Stimulated activated naive CD8-positive, alpha-beta T cell treated with anti-CD3 and anti-CD28 coated beads, Interleukin-15, Interleukin-2, amounts not matched to agents 100 U/mL and 50 U/mL, for 24 hours (primary cell): ENCODE measurements around the gene ALOXE3.

Source experiments
- ATAC-seq: fragments of 150-1000 bp; cut with Tn5 transposase; one replicate; pipeline ENCODE4 v1.10.0; 2021
- DNase-seq: peaks from one replicate; pipeline ENCODE4 v3.0.0; 2021

The ALOXE3 gene

DNA sequence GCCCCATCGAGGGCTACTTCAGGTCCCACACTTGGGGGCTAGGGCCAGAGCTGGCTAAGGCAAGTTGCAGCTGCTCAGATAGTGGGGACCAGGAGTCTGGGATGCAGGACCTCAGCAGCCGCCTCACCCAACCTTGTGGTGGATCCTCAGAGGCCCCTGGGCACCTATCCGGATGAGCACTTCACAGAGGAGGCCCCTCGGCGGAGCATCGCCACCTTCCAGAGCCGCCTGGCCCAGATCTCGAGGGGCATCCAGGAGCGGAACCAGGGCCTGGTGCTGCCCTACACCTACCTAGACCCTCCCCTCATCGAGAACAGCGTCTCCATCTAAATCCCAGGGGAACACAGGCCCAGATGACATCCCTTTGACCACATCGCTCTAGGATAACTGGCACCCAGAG is 70.1 kb downstream of the ALOXE3 start:
- no peak for ATAC-seq
- no peak for DNase-seq

DNA sequence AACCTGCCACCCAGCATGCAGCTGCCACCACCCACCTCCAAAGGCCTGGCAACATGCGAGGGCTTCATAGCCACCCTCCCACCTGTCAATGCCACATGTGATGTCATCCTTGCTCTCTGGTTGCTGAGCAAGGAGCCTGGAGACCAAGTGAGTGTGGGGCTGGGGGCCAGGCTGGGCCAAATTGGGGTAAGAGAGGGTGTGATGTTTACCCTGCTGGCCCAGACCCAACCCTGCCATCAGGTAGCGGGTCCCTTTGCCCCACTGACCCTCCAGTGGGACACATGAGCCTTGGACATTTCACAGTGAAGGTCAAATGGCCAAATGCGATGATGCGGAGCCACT is 70.6 kb downstream of the ALOXE3 start:
- DNase-seq, result no peak
- ATAC-seq, result no peak

DNA sequence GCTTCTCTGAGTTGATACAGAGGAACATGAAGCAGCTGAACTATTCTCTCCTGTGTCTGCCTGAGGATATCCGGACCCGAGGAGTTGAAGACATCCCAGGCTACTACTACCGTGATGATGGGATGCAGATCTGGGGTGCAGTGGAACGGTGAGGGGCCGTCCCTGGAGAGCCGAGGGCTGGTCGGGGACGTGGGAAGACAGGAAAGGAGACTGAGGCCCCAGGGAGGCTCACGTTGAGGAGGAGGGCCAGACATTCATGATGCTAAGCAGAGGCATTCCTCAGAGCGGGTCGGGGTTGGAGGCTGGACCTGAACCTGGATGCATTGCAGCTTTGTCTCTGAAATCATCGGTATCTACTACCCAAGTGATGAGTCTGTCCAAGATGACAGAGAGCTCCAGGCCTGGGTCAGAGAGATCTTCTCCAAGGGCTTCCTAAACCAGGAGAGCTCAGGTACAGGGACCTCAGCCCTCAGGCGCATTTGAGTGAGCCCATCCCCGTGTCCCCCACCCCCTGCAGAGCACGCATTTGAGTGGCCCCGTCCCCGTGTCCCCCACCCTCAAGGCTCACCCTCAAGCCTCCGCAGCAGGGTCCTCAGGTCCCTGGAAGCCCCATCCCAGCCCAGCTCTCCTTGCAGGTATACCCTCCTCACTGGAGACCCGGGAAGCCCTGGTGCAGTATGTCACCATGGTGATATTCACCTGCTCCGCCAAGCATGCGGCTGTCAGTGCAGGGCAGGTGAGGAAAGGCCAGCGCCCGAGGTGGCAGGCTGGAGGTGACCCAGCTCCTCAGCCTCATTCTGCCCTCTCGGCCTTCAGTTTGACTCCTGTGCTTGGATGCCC is 71.2 kb downstream of the ALOXE3 start:
- ATAC-seq, result no peak
- no peak for DNase-seq

DNA sequence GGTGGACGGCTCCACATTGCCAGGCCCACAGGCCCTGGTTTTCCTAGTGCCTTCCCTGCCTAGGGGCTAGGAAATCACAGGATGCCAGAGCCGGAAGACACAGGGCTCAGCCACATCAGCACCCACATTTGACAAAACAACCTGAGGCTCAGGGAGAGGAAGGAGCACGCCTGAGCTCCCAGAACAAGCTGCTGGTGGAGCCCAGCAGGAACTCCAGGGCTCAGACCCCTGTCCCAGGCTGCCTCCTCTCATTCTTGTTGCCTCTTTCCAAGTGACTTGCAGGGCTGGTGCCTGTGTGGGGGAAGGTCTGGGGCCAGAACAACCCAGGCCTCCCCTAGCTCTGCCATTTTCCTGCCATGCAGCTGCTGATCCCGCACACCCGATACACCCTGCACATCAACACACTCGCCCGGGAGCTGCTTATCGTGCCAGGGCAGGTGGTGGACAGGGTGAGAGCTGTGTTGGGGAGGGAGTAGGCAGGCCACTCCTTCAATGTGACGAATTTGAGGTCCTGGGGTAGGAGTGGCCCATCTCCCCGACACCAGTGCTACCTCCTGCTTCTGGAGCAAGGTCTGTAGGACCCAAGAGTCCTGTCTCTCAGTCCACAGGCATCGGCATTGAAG is 71.9 kb downstream of the ALOXE3 start:
- ATAC-seq, result no peak
- no peak for DNase-seq
